K562 (cell line): ENCODE results near the gene COMTD1. TPM values are rescaled to one million over a fixed set of nuclear protein-coding genes. Genes with fewer than 3 reads are reported as not detected.

Experiments used
- ATAC-seq: fragments of 200-7000 bp; cut with Tn5 transposase; 3 replicates; pipeline ENCODE4 v1.9.1; 2020; ENCODE audit warnings: moderate library complexity
- BruUV-seq: library from RNA; stranded (reverse); fragments of 400-500 nt; replicated peaks from 2 replicates; lab custom pipeline; 2021; lab: Mats Ljungman, UMichigan
- CTCF ChIA-PET: fragments of 300-600 bp; formaldehyde crosslinking; extraction: SDS; loops from one replicate; lab custom pipeline; 2021; ENCODE audit warnings: low intra/inter-chr PET ratio; lab: Yijun Ruan, JAX
- POLR2A ChIA-PET: fragments of 300-600, 350-650 bp; sonication (Branson Sonifier 250); formaldehyde crosslinking; extraction: SDS; loops from one replicate; lab custom pipeline; 2021; ENCODE audit warnings: antibody characterized with exemption, inconsistent platforms; lab: Yijun Ruan, JAX
- DNase-seq, 4 experiments: peaks; one replicate each; pipeline versions ENCODE4 v3.0.0 to v3.0.0-alpha.2; 2011 to 2018; ENCODE audit warnings: low spot score in 3 of 4, mixed read lengths in 3 of 4; ENCODE audit errors: extremely low read depth in 1 of 4
- FAIRE-seq: peaks from 2 replicates; lab custom pipeline; 2011; peaks lifted over from hg19 to GRCh38; lab: Jason Lieb, UNC
- H2AFZ ChIP-seq: 2 replicates; pipeline ENCODE4 v1.6.0; 2011; ENCODE audit warnings: low read depth, low read length, control low read depth, inconsistent platforms
- H3K27ac ChIP-seq: fragments of 200-600 bp; 3 replicates; pipeline ENCODE4 v1.8.0; 2011; ENCODE audit warnings: low read depth, mild to moderate bottlenecking, control low read depth, inconsistent platforms, low read length, moderate library complexity, mixed read lengths; ENCODE audit errors: extremely low read depth
- H3K27me3 ChIP-seq, 2 experiments: fragments of 300-600 bp in 1 of 2; 2 replicates in 1 of 2; 3 replicates in 1 of 2; pipeline versions ENCODE4 v1.6.0 to v1.8.0; 2011; ENCODE audit warnings: inconsistent platforms in 2 of 2, low read length in 2 of 2, mild to moderate bottlenecking in 1 of 2, mixed read lengths in 1 of 2, moderate library complexity in 1 of 2; ENCODE audit not compliant: control insufficient read depth in 2 of 2, insufficient read depth in 2 of 2
- H3K36me3 ChIP-seq: fragments of 300-600 bp; 3 replicates; pipeline ENCODE4 v1.8.0; 2011; ENCODE audit warnings: mild to moderate bottlenecking, low read length, inconsistent platforms; ENCODE audit not compliant: control insufficient read depth, insufficient read depth
- H3K4me1 ChIP-seq, 2 experiments: fragments of 200-600 bp in 1 of 2; replicated peaks in 1 of 2; 2 replicates in 1 of 2; 3 replicates in 1 of 2; pipeline versions ENCODE4 v1.5.1 to v1.8.0; 2011; ENCODE audit warnings: inconsistent platforms in 2 of 2, low read length in 2 of 2, mild to moderate bottlenecking in 1 of 2, mixed read lengths in 1 of 2, moderate library complexity in 1 of 2; ENCODE audit not compliant: control insufficient read depth in 2 of 2, insufficient read depth in 2 of 2
- H3K4me2 ChIP-seq: 2 replicates; pipeline ENCODE4 v1.6.1; 2011; ENCODE audit warnings: low read length, control low read depth, inconsistent platforms, mixed read lengths; ENCODE audit not compliant: insufficient read depth
- H3K4me3 ChIP-seq: fragments of 200-600 bp; sonication (generic), shearing (Covaris generic); 2 replicates; pipeline ENCODE4 v1.5.1; 2016; ENCODE audit warnings: control low read depth, inconsistent platforms
- H3K79me2 ChIP-seq: fragments of 200-600 bp; 3 replicates; pipeline ENCODE4 v1.8.0; 2011; ENCODE audit warnings: low read length, inconsistent platforms; ENCODE audit not compliant: control insufficient read depth, insufficient read depth
- H3K9ac ChIP-seq, 2 experiments: 2 replicates each; pipeline versions ENCODE4 v1.6.0 to v1.6.1; 2011; ENCODE audit warnings: low read depth in 2 of 2, low read length in 2 of 2, control low read depth in 1 of 2, inconsistent platforms in 1 of 2, mild to moderate bottlenecking in 1 of 2, mixed read lengths in 1 of 2; ENCODE audit not compliant: insufficient read depth in 1 of 2
- H3K9me1 ChIP-seq: one replicate; pipeline ENCODE4 v1.6.0; 2011; ENCODE audit warnings: inconsistent platforms, mild to moderate bottlenecking, low read length, moderate library complexity; ENCODE audit not compliant: control insufficient read depth, insufficient read depth
- H3K9me3 ChIP-seq: replicated peaks from 2 replicates; pipeline ENCODE4 v1.5.1; 2011; ENCODE audit warnings: low read depth, low read length, inconsistent platforms; ENCODE audit not compliant: control insufficient read depth, insufficient read depth
- H4K20me1 ChIP-seq: replicated peaks from 2 replicates; pipeline ENCODE4 v1.6.1; 2011; ENCODE audit warnings: low read length, inconsistent platforms, mixed read lengths; ENCODE audit not compliant: control insufficient read depth, insufficient read depth
- ARID2 ChIP-seq: fragments of 450-650 bp; IDR thresholded peaks from 2 replicates; pipeline ENCODE4 v1.6.1; 2017; ENCODE audit warnings: antibody characterized with exemption, mild to moderate bottlenecking
- ATF7 ChIP-seq: fragments of 450-650 bp; IDR thresholded peaks from 2 replicates; pipeline ENCODE4 v1.7.1; 2014; ENCODE audit warnings: mild to moderate bottlenecking, moderate library complexity
- BRF2 ChIP-seq: IDR thresholded peaks from 3 replicates; pipeline ENCODE4 v1.6.1; 2011; ENCODE audit warnings: borderline replicate concordance, mild to moderate bottlenecking; ENCODE audit not compliant: insufficient read length, insufficient read depth
- DMBX1 ChIP-seq: fragments of 250-450 bp; sonication (Bioruptor Pico); IDR thresholded peaks from 2 replicates; pipeline ENCODE4 v1.8.0; 2022; ENCODE audit warnings: inconsistent platforms, mild to moderate bottlenecking, moderate library complexity, borderline replicate concordance
- EWSR1 ChIP-seq: fragments of 450-650 bp; IDR thresholded peaks from 2 replicates; pipeline ENCODE4 v1.6.1; 2018; ENCODE audit warnings: borderline replicate concordance, mild to moderate bottlenecking, low read depth, moderate library complexity; ENCODE audit not compliant: partially characterized antibody
- FOXJ3 ChIP-seq: sonication (generic); formaldehyde crosslinking; IDR thresholded peaks from 2 replicates; pipeline ENCODE4 v1.4.0; 2020; ENCODE audit warnings: mild to moderate bottlenecking, missing genetic modification reagents
- HEY1 ChIP-seq: fragments of 250-450 bp; sonication (Bioruptor Pico); IDR thresholded peaks from 2 replicates; pipeline ENCODE4 v1.5.0; 2020; ENCODE audit warnings: mild to moderate bottlenecking, moderate library complexity, borderline replicate concordance
- OTX1 ChIP-seq: fragments of 450-650 bp; formaldehyde crosslinking; IDR thresholded peaks from 2 replicates; pipeline ENCODE4 v1.4.0; 2022; ENCODE audit warnings: mild to moderate bottlenecking
- POLR2AphosphoS5 ChIP-seq: IDR thresholded peaks from 2 replicates; pipeline ENCODE4 v1.6.1; 2011; ENCODE audit warnings: mild to moderate bottlenecking, low read depth, low read length, moderate library complexity; ENCODE audit not compliant: control insufficient read depth, insufficient read depth
- SREBF1 ChIP-seq: fragments of 150-350 bp; IDR thresholded peaks from 2 replicates; pipeline ENCODE4 v1.6.1; 2014; ENCODE audit warnings: antibody characterized with exemption, low read depth, low read length, borderline replicate concordance
- TRIM24 ChIP-seq, 2 experiments: fragments of 450-650 bp; IDR thresholded peaks; 2 replicates each; pipeline ENCODE4 v1.6.1; 2016
- XRCC3 ChIP-seq: fragments of 450-650 bp; IDR thresholded peaks from 2 replicates; pipeline ENCODE4 v1.6.1; 2017; ENCODE audit warnings: mild to moderate bottlenecking, moderate library complexity
- ZNF316 ChIP-seq: fragments of 450-650 bp; IDR thresholded peaks from 2 replicates; pipeline ENCODE4 v1.6.1; 2016
- ZNF512 ChIP-seq: IDR thresholded peaks from 2 replicates; pipeline ENCODE4 v1.6.1; 2016; ENCODE audit warnings: missing genetic modification characterization, missing compliant biosample characterization
- ZNF592 ChIP-seq: fragments of 450-650 bp; IDR thresholded peaks from 2 replicates; pipeline ENCODE4 v1.6.1; 2017; ENCODE audit warnings: antibody characterized with exemption, mild to moderate bottlenecking
- WGBS: fragments of 100-300 bp; shearing (Covaris generic); methylation state at CpG from one replicate; pipeline ENCODE4 v1.1.6; 2016; ENCODE audit warnings: low coverage, mixed read lengths; ENCODE audit not compliant: insufficient coverage; ENCODE audit errors: missing lambda C conversion rate; 5-methylcytosine and 5-hydroxymethylcytosine counted together
- in situ Hi-C: fragments of 300-500 bp; cut with MboI; formaldehyde crosslinking; loops from 4 replicates; pipeline ENCODE4 v1.15.0; 2018; ENCODE audit warnings: inconsistent platforms, mixed read lengths
- intact Hi-C: fragments of 100-400 bp; cut with micrococcal nuclease; formaldehyde crosslinking; loops from 2 replicates; pipeline ENCODE4 v1.14.2; 2022
- polyA plus RNA-seq, 8 experiments: library from polyadenylated mRNA; depleted of rRNA in 4 of 8; stranded (reverse) in 5 of 8; unstranded in 3 of 8; fragments of >200 nt; fragmentation: Nextera tagmentation in 2 of 8; fragmentation: Illumina TruSeq in 1 of 8; extraction: Ambion mirVana in 2 of 8; extraction: Trizol in 1 of 8; gene quantifications; 2 replicates each; pipeline versions ENCODE4 v1.2.1 to v1.2.3, GENCODE V29; 2011 to 2014; ENCODE audit warnings: inconsistent platforms in 1 of 8, missing spikeins in 1 of 8
- total RNA-seq, 7 experiments: library from RNA; depleted of rRNA in 6 of 7; stranded (reverse); fragments of >200 nt in 6 of 7; fragmentation: Illumina TruSeq in 2 of 7; extraction: Trizol in 2 of 7; gene quantifications; 2 replicates each; pipeline versions ENCODE4 v1.2.1 to v1.2.3, GENCODE V29; 2011 to 2021; ENCODE audit warnings: low replicate concordance in 1 of 7

The COMTD1 gene
- total and polyA plus RNA-seq, 9 of the 15 experiments (the other 6 are each of a cell fraction or from before 2014, with no cell fraction given): 0.41 to 112 (median 13.7) TPM

GRCh38 chr10:75272094-75272493 lies 36.3 kb upstream of the COMTD1 start:
- Histone ChIP-seq H3K4me1 (peaks cover 0 to 11% of the 10 kb centered on the region in 2 experiments; a peak in 3 of 5 replicates), H2AFZ (no peak overlapping the region), H3K9ac (no peak overlapping the region), H3K79me2 (no peaks in the 10 kb centered on the region), H3K4me2 (no peak overlapping the region), H3K9me1 (no peaks in the 10 kb centered on the region), H4K20me1 (no peaks in the 10 kb centered on the region), H3K27ac (no peak overlapping the region), H3K4me3 (no peak overlapping the region), H3K36me3 (no peaks in the 10 kb centered on the region), H3K9me3 (no peaks in the 10 kb centered on the region), H3K27me3 (peaks cover 0 to 6% of the 10 kb centered on the region in 2 experiments; a peak in 2 of 5 replicates)
- CTCF ChIA-PET: no interaction called here
- ATAC-seq (no peak), FAIRE-seq (no peak)
- BruUV-seq: no TSS peak
- 23% methylated on average over 5 of the region's 5 CpGs for WGBS
- in situ Hi-C loops: no loop called here
- POLR2A ChIA-PET: no interaction called here
- TF ChIP-seq SREBF1: no peak
- no peak for TF ChIP-seq DMBX1 (CRISPR knock-in tag)
- TF ChIP-seq ATF7: no peak
- TF ChIP-seq TRIM24 (IDR thresholded peaks at IDR 0.05): no peak
- TF ChIP-seq OTX1 (CRISPR knock-in tag): no peak
- no peak for TF ChIP-seq EWSR1
- TF ChIP-seq ZNF316: no peak
- no peak for TF ChIP-seq BRF2
- no peak for TF ChIP-seq XRCC3
- TF ChIP-seq FOXJ3 (CRISPR knock-in tag): no peak
- no peak for TF ChIP-seq POLR2AphosphoS5
- TF ChIP-seq ARID2: no peak
- TF ChIP-seq ZNF592: no peak
- TF ChIP-seq HEY1 (CRISPR knock-in tag): no peak
- no peak for TF ChIP-seq ZNF512 (tag)
- TF ChIP-seq, all 486 proteins: peak for 0
- intact Hi-C loops: no loop called here
- DNase-seq: no peak
